ENCODE measurements around the gene RPAIN. TPM values are rescaled to one million over a fixed set of nuclear protein-coding genes. Genes with fewer than 3 reads are reported as not detected.
"Not testable (repeated sequence)": the region's sequence is repeated elsewhere in the genome, so short reads cannot be mapped to it uniquely, and the experiment has no call there.

The RPAIN gene
- total RNA-seq, 1 experiment from 2014 or later: 78.3 TPM

DNA sequence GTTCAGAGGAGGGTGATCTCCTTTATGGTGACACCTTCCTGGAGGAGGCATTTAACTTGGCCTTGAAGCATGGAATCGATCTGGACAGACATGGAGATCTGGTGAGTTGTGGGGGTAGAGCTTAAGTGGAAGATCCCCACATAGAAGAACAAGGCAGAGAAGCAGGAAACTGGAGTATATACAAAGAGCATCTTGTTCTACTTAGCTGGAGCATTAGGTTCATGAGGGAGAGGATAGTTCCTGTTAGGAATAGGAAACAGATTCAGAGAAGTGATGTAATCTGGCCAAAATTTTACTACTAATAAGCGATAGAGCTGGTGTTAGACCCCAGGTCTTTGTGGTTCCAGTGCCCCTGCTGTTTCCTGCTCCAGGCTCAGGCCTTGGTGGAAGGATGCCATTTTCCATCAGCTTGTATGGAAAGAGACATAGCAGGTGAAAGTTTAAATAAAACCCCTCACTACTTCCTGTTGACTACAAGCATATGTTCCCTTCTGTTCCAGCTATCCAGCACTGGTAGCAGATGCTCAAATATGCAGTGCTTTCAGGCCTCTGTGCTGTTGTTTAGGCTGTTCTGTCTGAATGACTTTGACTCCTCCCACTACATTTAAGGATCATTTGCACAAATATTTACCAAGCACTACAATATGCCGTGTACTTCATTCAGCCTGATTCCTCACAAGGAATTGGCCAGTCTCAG lies 9.4 kb downstream of the RPAIN start:
- no peak for DNase-seq (ENCODE audit: extremely low read depth, low read depth)

DNA sequence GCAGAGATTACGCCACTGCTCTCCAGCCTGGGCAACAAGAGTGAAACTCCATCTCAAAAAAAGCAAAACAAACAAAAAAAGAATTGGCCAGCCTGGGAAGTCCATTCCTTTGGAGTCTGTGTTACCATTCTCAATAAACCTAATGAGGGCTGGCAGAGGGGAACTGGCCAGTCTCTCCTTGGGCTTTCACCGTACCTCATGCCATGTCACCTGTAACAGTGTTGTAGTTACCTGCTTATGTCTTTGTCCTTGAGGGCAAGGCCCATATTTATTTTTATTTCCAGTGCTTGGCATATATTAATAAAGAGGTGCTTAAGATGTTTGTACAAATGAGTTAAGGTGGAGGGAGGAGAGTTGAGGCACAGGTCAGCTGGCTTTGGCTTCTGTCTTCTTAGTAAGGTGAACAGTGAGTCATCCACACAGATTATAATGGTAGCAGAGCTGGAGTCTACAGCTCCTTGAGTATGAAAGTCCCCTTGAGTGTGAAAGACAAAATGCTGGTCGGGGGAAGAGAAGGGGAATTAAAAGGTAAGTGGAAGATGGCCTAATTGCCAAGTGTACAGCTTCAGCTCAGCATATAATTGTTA lies 10.5 kb downstream of the RPAIN start:
- DNase-seq (ENCODE audit: extremely low read depth, low read depth): no peak

DNA sequence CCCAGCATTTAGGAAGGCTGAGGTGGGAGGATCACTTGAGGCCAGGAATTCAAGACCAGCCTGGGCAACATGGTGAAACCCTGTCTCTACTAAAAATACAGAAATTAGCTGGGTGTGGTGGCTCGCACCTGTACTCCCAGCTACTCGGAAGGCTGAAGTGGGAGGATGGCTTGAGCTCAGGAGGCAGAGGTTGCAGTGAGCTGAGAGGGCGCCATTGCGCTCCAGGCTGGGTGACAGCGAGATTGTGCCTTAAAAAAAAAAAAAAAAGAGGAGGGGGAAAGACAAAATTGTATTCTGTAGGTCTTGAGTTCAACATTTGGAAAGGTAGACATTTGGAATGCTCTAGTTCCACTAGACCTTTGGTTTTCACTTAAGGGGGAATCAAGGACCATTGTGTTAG lies 11.3 kb downstream of the RPAIN start:
- DNase-seq (ENCODE audit: extremely low read depth, low read depth): not testable (repeated sequence)

DNA sequence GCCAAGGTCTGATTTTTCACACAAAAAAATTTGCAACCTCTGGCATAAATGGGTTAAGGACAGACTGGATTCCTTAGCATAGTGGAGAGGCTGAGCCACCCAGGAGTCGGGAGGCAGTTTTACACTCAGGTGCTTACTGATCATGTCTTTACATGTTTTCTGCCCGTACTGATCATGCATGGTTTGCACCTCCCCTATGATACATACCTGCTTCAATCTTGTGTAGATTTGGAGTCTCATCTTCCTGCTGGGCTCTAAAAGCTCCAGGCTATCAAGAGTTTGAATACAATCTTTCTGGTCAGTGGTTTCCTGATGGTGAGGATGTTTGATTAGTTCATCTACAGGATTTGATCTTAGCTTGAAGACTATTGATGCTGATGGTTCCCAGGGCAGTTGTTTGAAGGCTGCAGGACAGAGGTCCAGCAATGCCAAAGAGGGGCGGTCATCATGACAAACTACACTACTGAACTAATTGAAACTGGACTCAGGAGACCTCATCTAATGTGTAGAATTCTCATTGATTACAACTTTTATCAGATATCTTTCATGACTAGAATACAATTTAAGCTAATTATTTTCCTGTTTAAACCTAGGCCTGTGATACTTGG lies 12.1 kb downstream of the RPAIN start:
- DNase-seq (ENCODE audit: extremely low read depth, low read depth): no peak

DNA sequence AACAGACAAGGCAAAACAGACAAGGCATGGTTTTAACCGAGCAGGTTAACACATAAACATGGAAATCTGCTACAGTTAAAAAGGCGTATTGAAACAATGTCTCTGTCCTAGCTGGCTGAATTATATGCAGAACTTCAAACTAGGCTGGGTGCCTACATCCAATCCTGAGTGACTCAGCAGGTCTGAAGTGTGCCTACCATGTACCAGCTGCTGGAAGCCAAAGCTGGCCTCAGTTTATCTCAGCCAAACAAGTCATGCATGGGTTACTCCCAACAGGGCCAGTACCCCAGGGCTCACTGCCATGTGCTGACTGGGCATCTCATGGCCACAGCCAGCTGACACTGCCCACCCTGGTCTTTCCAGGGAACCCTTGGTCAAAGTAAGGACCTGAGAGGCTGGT lies 15.0 kb downstream of the RPAIN start:
- DNase-seq (ENCODE audit: extremely low read depth, low read depth): no peak

DNA sequence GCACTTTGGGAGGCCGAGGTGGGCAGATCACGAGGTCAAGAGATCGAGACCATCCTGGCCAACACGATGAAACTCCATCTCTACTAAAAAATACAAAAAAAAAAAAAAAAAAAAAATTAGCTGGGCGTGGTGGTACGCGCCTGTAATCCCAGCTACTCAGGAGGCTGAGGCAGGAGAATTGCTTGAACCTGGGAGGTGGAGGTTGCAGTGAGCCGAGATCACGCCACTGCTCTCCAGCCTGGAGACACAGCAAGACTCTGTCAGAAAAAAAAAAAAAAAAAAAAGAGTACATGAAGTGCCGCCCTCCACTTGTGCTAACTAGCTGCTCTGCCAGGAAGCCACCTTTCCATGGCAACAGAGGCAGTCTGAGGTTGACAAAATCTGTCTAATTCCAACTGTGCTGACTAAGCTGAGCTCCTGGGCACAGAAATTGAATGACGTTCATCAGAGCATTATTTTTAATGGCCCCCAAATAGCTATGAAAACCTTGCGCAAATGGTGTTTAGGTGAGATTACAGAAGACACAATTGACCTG lies 15.9 kb downstream of the RPAIN start:
- not testable (repeated sequence) for DNase-seq (ENCODE audit: extremely low read depth, low read depth)

DNA sequence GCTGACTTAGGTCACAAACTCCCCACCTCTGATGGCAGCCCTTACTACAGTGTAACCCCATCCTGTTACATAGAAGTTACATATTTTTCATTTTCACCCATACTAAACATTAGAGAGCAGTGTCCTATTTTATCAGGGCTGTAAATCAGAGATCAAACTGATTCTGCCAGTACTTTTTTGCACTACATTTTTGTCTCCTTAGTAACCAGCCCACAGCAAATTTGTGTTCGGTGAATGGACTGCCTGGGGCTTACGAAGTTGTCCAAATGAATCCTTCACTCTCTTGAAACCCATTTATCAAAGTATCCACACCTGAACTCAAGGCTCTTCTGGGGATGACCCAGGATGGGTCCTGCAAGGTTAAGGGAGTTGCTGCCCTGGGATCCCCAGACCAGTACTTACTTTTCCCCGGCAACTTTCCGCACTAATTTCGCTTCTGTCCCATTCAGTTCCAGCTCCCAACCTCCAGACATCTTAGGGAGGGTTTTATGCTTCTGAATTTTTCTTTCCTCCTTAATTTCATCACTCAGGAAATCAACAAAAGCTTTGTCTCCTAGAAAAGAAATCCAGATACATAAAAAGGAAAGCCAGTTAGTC lies 17.8 kb downstream of the RPAIN start:
- DNase-seq (ENCODE audit: extremely low read depth, low read depth): no peak

DNA sequence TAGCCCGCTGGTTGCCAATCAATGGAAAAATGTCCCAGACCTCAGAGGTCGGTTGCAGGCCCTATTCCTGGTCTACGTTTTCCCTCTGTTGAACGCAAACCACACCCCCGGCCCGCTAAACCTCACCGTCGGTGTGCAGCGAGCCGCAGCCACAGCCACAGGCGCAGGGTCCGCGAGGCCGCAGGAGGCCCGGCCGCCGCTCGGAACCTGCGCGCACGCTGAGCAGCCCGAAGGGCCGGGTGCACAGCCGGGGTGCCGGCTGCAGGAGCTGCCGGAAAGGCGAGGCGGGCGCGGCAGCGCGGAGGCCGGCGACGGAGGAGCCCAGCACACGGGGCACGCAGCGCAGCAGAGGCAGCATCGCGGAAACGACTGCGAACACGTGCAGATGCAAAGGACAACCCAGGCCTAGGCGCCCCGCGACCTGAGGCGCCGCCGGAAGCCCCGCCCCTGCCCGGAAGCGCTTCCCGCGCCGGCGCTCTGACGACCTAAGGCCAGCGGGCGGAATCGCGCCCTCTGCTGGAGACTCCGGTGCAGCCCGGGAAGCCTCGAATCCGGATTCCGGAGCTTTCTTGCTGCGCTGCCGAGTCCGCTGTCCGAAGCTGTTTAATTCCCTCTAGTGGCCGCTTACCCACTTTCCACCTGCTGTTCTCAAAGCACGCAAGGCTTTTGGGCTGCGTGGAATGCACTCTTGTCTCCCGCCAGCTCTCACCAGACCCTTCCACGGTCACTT lies 18.9 kb downstream of the RPAIN start, which contains the start of gene C1QBP:
Gene C1QBP, minus strand, starts transcription at position 440 of the 730 bp plus-strand sequence. Its CDS starts 82 bp downstream, at position 358.
- peak; percentile 91 for DNase-seq (ENCODE audit: extremely low read depth, low read depth)

DNA sequence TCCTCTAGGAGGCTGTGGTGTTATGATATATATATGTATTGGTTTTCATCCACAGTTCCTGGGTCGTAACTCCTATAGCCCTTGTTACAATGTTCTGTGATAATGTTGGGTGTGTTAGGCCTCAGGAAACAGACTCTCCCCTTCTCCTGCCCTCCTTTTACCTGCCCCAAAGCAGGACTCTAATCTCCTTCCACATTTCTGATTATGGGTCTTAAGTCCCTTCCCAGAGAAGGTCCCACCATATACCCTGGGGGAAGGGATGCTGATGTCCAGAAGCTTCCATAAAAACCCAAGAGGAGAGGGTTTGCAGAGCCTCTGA lies 19.4 kb downstream of the RPAIN start:
- no peak for DNase-seq (ENCODE audit: extremely low read depth, low read depth)

DNA sequence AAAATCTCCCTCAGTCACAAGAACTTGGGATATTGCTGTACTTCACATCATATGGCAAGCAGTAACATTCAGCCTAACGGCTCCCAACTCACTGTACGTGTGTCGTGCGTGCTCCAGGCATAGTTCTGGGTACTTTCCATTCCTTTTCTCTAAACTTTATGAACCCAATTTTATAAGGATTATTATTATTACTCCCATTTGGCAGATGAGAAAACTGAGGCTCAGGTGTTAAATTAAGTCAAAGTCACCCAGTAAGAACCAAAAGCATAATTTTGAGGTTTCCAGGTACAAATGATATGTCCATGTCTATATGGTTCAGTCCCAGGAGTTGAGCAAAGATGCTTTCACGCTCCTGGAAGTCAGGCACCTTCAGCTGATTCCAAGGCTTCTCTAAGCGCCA lies 23.7 kb downstream of the RPAIN start:
- DNase-seq (ENCODE audit: extremely low read depth, low read depth): no peak

DNA sequence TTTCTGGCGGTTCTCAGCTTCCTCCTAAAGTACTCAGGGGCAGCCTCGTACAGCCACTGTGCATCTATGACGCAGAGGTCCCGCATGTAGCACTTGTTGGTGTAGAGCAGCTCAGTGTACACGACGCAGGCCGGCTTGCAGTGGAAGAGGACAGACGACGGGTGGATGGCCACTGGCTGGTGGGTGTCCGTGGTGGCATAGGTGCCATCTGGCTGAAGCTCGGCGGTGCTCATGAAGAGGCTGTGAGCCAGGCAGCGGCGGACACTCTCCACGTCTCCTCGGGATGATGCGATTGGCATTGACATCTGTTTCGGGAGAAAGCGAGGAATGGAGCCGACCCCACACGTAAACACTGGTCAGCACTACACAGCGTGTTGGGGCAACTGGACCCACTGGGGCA lies 24.2 kb downstream of the RPAIN start:
- no peak for DNase-seq (ENCODE audit: extremely low read depth, low read depth)

DNA sequence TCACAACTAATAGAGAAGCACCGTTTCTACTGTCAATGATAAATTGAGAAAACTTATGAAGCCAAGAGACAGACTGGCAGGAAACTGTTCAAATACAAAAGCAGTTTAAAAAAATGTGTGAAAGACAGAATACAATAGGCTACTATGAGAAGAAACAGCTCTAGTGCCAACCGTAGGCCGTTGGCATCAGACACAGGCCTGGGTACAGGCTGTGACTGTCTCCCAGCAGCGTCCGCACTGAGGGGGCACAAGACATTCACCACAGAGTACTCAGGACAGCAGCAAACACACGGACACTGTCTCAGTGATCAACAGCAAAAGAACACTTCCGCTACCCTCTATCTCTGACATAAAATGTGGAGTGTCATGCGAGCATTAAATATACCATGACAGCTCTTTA lies 26.8 kb downstream of the RPAIN start:
- DNase-seq (ENCODE audit: extremely low read depth, low read depth): no peak

DNA sequence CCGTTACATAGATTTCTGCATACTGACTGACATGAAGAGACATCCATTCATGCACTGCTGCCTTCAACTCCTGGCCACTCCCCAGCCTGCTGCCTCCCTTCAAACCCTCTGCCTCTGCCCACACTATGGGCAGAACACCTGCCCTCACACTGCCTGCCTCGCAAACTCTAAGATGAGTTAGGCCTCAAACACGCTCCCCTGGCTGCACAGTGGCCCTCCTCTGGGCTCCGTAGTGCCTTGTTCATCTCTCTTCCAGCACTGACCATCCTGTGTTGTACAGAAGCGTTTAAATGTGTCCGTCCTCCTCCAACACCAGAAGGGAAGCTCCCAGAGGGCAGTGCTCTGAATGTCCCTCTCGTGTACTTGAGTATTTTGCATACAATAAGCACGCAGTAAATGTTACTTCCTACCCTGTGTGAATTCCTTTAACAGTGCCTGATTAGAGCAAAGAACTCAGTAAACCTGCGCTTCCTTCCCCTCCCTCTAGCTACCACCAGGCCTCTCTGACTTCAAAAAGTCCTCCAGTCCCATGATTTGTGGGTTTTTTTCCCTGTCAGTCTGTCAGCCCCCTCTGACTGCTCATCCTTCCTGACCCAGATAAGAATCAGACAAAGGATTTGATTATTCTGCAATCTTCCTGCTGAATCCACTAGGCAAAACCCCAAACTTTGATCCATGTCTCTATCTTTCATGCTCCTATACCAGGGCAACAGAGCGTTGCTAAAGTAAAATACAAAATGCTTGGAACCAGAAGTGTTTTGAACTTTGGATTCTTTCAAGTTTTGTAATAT lies 44.9 kb downstream of the RPAIN start:
- no peak for DNase-seq (ENCODE audit: extremely low read depth, low read depth)

DNA sequence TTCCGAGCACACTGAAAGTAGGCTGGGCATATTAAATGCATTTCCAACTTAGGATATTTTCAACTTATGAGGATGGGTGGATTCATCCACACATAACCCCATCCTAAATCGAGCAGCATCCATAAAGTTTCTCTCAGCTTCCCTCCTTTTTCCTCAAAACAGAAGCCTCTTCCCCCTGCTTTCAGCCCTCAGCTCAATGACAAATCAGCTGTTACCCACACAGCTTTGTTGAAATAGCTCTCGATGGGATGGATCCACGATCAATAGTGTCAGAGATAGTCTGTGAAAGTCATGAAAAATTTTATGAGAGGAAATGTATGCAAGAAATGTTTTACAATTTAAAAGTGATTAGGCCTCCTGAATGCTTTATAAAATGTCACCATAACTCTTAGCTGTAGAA lies 46.3 kb downstream of the RPAIN start:
- no peak for DNase-seq (ENCODE audit: extremely low read depth, low read depth)

DNA sequence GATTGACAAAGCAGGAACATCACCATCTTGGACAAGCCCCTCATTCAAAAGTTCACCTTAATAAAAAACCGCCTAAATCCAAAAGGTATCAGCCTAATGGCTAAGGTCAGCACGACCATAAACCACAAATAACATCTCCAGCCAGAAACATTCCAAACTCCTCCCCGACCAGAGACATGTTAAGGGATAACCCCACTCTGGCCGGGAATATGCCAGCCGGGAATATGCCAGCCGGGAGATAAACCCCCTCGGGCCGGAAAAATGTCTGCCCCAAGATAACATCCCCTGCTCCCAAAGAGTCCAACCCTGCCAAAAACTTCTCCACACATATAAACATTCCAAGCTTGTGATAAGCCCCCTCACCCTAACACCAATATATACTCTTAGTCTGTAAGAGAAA lies 47.4 kb downstream of the RPAIN start:
- DNase-seq (ENCODE audit: extremely low read depth, low read depth): no peak

DNA sequence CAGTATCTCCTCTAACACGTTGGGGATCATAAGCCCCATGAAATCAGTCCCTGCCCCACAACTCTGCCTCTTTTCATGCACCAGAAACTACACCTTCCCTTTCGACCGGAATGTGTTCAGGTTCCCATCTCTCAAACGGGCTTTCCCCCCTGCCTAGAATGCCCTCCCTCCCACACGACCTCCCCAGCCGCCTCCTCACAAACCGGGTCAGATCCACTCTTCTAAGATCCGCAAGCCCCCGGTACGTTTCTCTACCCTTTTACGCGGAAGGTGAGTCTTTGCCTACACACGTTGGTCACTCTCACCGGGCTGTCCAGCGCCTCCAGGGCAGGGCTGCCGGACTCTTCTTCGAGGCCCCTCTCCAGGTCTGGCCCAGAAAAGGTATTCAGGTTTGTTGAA lies 48.1 kb downstream of the RPAIN start:
- DNase-seq (ENCODE audit: extremely low read depth, low read depth): no peak

DNA sequence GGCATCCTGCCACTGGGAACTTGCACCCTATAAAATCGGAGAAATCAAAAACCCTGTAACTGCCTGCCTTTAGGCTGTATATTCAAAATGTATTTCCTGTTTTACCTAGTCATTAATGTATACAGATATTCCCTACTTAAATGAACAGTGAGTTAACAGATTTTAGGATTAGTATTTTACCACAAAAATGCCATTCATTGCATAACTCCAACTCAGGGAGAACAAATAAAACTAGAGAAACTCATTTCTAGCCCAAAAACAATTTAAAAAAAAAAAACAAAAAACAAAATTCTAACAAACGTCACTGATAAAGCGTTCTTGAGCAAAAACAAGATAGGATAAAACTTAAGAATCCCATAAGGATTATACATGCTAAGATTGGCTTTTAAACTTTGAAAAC lies 52.5 kb downstream of the RPAIN start:
- no peak for DNase-seq (ENCODE audit: extremely low read depth, low read depth)

DNA sequence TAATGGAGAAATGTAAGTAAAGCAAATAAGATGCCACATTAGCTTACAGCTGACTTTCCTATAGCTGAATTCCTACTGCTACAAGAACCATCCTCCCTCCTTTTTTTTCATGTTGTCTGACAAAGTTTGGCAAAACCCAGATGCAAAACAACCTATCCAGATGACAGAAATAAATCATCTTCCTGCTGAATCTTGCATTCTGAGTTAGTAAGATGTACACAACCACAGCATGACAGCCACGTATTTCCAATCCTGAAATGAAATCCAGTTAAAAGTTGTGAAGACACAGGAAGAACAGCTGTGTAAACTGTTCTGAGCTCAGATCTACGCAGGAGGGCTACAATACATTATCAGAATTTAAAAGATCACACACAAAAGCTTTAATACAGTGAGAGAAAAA lies 53.9 kb downstream of the RPAIN start:
- DNase-seq (ENCODE audit: extremely low read depth, low read depth): no peak

DNA sequence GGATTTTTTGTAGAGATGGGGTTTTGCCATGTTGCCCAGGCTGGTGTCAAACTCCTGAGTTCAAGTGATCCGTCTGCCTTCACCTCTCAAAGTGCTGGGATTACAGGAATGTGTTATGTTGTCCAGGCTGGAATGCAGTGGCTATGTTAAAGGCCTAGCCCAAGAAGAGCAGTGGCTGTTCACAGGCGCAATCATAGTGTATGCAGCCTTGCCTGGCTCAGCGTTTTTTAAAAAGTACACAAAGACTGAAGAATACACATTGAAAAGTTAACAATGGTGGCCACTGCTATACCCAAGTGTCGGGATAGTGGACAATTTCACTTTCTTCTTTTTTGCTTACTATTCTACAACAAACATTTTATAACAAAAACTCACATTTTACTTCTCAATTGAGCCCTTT lies 59.0 kb downstream of the RPAIN start:
- no peak for DNase-seq (ENCODE audit: extremely low read depth, low read depth)

DNA sequence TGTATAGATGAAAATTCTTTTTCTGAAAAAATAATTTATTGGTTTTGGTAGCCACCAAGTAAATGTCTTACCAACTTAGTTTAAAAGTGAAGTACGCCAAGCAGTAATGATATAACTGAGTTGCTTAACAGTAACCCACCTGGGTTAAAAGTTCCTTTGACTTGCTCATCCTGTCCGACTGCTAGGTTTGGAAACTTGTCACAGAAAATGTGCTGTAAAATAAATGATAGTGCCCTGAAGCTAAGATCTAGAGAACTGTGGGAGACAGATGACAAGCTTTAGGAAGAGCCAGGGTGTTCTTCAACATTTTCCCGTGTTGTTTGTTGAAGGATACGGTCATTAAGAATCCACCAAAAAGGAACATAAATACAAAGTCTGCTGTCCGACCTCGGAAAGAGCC lies 61.0 kb downstream of the RPAIN start:
- no peak for DNase-seq (ENCODE audit: extremely low read depth, low read depth)
